CD4-positive, alpha-beta T cell treated with Interferon gamma for 1 hour (primary cell): ENCODE measurements around the gene PIM3.

ENCODE experiments used
- DNase-seq: peaks from one replicate; pipeline ENCODE4 v3.0.0-alpha.2; 2020

Gene PIM3

DNA sequence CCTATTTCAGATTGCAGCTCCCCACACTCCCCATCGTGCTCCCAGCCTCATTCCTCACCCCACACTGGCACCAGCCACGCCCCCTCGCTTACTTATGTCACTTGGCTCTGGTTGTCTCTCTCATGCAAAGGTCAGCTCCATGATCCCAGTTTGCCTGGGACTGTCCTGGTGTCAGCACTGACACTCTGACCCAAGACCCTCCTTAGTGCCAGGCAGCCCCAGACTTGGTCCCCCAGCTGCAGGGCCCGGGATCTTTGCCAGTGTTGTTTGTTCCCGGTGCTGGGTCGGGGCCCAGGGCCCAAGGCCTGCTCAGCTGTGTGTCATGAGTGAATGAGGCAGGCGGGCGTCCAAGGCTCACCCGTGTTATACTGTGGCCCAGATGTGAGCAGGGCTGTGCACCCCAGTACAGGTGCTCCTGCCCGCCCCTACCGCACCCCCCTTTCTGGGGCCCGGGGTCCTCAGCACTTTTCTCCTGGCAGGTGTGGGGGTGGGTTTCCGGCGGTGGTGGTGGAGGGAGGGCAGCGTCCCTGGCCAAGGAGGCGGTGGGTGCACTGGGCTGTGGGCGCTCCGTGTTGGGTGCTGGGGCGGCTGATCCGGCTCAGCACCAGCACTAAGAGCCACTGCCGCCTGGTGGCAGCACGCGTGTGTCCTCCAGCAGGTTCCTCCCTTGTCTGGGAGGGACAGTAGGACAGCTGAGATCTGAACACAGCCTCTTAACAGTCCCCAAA is 32.5 kb downstream of the PIM3 start:
- peak; percentile 73 for DNase-seq

DNA sequence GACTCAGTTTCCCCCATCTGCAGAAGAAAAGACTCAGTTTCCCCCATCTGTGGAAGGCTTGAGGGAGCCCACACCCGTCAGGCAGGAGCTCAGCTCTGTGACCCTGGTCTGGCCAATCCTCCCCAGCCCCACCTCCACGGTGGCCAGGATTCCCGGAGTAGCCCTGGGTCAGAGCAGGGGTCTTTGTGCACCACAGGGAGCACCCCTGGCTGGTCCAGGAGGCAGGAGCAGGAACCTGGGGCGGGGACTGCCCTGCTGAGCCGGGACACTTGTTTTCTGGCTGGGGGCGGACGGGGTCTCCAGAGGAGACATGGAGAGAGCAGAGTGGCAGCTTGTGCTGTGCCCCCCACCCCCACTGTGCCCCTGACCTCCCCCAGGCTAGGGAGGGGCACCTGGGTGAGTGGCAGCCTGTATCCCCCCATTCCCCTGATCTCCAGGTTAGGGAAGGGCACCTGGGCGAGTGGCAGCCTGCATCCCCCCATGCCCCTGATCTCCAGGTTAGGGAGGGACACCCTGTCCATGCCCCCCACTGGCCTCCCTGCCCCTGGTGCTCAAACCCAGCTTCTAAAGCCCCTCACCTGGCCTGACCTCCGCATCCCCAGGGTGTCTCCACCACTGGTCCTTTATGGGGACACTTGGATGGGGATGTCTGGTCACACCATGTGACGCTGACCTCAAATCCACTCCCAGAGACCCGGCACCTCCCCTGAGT is 33.2 kb downstream of the PIM3 start:
- DNase-seq: no peak

DNA sequence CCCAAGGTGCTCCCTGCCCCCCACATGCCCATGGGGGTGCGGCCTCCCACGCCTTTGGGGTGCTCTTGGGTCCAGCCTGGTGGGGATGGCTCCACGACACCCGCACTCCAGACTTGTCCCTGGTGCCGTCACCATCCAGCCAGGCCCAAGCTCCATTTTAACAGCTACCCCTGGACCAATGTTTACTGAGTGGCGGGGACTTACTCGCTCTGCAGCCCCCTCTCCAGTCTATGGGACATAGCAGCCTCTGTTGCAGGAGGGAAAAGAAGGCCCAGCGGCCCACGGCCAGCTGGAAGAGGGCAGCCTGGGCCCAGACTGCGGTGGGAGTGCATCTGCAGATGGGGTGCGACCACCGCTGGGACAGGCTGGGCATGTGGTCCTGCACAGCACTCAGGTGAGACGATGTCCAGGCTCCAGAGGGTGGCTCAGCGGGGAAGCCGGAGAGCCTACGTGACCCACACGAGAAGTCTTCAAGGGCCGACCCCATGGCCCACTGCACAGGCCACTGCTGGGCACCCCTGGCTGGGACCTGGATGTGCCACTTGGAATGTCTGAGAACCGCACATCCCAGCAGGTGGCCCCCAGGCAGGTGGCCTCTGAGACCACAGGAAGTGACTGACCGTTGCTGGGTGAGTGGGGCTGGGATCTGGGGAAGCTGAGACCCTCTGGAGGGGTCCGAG is 33.9 kb downstream of the PIM3 start:
- DNase-seq: no peak

DNA sequence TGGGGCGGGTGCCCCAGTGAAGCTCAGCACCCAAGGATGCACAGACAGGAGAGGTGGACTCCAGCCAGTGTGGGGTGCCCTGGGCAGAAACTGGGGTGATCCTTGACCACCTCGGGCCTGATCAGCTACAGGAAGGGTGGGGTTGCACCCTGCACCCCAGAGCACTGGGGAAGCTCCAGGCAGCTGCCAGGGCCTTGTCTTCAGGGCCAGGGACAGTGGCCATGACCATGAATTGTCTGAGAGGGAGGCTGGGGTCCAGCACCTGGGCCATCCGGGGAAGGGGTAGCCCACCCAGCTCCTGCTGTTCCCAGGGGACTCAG is 34.4 kb downstream of the PIM3 start:
- DNase-seq: no peak

DNA sequence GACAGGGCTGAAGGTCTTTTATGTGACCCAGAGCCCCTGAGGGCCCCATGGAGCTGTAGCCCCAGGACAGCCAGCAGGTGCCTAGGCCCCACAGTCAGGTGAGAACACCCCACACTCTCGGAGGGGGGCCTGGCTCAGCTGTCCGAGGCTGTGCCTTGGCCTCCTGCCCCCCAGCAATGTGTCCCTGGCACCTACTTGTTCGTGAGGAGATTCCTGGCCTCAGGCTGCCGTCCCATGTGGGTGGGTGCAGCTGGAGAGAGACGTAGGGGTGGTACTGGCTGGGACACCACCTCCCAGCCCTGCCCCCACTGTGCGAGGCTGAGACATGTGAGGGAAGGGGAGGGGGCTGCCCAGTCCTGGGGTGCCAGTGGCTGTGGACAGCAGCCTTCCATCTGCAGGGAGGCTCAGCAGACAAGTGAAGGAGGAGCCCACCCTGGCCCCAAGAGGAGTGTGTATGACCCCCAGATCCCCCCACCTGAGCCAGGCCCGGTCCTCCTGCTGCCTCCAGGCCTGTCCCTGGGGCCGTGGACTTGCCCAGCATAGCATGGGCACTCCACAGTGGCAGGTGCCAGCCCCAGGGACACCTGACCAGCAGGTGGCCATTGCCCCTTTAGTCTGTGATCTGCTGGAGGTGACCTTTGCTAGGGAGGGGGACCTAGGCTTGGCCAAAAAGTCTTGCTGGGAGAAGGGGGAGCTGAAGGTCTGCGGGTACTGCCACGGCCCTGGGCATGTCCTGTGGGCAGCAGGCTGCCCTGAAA is 35.0 kb downstream of the PIM3 start:
- DNase-seq: no peak

GRCh38 chr22:49996119-49996517 is 35.5 kb downstream of the PIM3 start:
- no peak for DNase-seq

DNA sequence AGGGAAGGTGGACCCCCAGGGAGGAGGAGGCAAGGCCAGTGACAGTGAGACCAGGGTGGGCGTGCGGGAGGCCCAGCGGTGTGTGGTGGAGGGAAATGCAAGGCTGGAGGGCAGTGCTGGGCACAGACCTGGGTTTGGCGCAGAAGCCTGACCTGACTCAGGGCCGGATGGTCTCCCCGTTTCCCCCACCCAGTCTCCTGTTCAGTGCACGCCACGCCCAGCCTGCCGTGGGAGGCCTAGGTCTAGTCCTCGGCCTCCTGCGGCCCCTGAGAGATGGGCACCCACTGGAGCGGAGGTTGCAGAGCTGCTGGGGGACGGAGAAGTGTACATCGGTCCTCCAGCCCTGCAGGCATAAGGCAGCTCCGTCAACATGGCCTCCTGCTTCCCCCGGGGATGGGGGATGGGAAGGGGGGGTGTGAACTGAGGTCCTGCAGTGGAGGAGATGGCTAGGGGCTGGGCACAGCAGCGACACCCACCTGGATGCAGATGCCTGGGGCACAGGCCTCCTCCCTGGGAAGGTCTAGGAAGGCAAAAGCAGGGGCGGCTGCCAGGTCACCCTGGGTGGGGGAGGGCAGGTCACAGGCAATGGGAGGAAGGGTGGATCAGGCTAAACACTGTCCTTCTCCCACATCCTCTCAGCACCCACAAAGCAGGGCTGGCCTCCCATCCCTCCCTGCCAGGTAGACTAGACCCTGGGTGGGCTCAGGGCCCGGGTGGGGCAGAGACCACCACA is 36.1 kb downstream of the PIM3 start:
- no peak for DNase-seq

GRCh38 chr22:49997251-49997599 is 36.7 kb downstream of the PIM3 start:
- DNase-seq: no peak

DNA sequence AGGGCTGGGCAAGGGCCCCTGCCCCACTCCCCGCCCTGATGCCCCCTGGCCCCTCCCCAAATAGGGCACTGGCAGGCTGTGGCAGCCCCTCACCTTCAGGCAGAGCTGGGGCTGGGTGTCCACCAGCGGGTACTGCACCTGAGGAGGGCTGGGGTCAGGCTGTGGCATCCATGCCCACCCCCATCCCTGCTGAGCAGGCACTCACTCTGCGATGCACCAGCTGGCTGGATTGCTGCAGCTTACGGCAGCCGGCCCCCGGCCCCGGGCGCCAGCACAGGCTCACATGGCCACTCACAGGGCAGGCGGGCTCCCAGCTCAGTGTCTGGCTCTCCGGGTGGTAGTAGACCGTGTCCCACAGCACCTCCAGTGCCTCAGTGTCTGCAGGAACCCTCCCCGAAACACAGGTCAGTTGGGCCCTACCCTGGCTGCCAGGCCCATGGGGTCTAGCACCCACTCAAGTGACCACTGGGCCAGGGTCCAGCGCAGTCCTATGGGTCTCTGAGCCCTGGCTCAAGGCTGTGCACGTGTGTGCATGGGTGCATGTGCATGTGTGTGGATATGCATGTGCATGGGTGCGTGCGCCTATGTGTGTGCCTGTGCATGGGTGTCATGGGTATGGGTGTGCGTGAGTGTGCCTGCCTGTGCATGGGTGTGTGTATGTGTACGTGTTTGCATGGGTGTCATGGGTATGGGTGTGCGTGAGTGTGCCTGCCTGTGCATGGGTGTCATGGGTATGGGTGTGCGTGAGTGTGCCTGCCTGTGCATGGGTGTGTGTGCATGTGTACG is 37.6 kb downstream of the PIM3 start:
- DNase-seq: no peak

DNA sequence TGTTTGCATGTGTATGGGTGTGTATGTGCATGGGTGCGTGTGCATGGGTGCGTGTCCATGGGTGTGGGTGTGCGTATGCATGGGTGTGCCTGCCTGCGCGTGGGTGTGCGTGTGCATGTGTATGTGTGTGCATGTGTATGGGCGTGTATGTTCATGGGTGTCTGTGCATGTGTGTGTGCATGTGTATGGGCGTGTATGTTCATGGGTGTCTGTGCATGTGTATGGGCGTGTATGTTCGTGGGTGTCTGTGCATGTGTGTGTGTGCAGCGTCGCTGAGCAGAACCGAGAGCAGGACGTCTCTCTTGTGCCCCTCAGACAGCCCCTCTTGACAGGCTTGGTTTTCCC is 38.1 kb downstream of the PIM3 start:
- DNase-seq: no peak

DNA sequence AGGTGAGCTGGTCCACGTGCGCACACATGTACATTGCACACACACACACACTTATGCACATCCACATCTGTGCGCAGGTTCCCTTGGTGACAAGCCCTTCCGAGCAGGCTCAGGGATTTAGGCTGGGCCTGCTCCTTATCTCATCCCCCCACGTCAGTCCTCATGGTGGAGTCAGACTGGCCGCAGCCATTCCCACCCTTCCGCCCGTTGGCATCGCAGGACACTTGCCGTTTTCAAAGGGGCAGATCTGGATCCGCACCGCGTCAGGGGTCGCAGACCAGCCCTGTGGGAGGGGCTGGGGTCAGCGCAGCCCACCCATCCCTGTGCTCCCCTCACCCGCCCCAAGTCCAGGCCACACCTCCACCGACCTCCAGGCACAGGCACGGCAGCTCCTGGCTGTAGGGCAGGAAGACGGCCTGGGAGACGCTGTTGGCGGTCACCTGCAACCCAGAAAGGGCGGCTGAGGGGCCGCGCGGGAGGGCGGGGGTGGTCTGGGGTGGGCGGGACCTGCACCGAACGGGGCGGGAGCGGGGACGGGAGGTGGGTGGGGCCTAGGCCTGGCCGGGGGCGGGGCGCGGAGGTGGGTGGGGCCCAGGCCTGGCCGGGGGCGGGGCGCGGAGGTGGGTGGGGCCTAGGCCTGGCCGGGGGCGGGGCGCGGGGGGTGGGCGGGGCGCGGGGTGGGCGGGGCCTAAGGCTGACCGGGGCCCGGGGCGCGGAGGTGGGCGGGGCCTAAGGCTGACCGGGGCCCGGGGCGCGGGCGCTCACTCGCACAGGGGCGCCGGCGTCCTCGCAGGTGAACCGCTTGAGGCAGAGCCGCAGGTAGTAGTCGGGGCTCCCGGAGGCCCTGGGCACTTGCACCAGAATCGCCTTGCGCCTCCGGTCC is 38.7 kb downstream of the PIM3 start:
- no peak for DNase-seq

DNA sequence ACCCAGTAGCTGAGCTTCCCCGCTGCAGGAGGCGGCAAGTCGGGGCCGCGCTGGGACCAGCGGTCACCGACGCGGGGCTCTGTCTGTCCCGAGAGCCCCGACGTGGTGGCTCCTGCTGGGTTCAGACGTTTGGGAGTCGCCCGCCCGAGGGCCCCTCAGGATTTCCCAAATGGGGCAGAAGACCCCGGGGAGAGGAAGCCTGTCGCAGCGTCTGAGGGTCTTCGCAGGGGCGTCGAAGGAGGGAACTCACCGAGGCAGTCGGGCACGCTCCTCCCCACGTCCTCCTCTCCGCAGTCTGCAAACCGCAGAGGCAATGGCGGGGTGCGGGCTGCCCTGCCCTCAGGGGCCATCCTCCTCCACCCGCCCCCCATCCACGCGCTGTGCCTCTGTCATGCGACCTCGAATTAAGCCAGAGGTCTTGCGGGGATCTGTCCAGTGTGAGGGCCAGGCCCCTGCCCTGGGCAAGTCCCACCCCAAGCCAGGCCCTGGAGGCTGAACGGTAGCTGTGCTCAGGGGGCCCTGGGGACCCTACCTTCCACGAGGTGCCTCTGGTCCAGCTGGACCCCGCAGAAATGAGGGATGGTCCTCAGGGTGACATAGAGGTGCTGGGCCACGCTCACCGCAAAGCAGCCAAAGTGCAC is 39.5 kb downstream of the PIM3 start:
- DNase-seq: no peak

DNA sequence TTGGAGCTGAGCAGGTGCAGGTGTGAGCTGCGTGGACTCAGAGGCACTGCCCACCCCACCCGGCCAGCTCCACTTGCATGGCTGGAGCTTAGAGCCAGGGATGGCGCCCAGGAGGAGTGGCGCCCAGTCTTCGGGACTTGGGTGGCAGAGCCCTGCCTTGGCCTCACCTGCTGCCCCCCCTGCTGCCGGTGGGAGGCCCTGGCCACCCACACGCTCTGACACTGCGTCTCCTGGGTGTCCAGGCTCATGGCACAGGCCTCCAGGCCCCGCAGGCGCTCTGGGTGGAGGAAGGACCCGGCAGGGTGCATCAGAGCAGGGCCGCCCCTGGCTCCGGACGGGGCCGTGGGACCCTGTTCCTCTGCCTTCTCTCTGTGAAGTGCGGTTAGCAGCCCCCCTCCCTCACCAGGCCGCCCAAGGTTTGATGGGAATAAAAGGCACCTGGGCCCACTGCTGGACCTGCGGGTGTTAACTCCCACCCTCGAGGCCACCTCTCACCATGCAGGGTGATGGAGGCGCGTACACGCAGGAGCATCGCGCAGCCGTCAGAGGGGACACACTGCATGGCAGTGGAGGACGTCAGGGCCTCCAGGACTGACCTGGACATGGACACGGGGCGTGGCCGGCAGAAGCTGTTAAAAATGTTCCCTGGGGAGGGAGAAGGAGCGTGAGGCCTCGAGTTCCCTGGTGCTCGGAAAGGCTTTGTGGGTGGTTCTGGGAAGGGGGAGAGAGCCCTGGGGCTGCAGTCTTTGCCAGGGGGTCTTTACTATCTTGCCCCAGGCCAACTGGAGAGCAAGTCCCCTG is 40.2 kb downstream of the PIM3 start:
- DNase-seq: no peak

GRCh38 chr22:50001388-50002231 is 41.0 kb downstream of the PIM3 start:
- DNase-seq: no peak

DNA sequence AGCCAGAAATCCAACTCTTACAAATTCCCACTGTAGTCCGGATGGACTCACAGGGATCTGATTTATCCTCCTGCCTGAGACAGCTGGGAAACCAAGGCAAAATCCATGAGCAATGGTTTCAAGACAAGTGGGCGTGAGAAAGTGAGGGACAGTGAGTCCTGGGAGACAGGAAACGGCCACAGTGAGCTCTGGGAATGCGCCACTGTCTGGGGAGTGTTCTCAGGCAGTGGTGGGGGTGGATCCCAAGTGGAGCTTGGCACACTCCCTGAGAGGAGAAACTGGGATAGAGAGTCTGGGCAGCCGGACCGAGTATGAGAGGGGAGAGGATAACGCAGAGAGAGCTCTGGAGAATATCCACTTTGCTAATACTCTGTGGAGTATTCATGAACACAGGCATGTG is 42.2 kb downstream of the PIM3 start:
- DNase-seq: no peak

DNA sequence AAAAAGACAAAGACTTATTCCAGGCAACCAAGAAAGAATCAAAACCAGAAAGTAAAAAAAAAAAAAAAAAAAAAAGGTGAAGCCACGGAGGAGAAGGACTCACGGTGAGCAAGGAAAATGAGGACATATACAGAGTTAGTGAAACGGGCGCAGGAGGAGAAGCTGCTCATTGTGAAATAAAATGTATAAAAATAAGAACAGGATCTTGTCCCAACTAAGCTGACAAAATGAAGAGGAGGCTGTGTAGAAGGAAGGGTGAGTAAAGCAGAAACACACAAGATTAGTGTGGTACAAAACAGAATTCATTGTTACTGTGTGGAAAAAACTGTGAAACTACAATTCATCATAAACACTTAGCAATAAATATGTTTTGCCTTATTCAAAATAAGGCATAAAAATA is 44.3 kb downstream of the PIM3 start:
- DNase-seq: no peak

- DNase-seq: no peak
These were observed 46.5 kb downstream of the PIM3 start for GRCh38 chr22:50007057-50007511.

DNA sequence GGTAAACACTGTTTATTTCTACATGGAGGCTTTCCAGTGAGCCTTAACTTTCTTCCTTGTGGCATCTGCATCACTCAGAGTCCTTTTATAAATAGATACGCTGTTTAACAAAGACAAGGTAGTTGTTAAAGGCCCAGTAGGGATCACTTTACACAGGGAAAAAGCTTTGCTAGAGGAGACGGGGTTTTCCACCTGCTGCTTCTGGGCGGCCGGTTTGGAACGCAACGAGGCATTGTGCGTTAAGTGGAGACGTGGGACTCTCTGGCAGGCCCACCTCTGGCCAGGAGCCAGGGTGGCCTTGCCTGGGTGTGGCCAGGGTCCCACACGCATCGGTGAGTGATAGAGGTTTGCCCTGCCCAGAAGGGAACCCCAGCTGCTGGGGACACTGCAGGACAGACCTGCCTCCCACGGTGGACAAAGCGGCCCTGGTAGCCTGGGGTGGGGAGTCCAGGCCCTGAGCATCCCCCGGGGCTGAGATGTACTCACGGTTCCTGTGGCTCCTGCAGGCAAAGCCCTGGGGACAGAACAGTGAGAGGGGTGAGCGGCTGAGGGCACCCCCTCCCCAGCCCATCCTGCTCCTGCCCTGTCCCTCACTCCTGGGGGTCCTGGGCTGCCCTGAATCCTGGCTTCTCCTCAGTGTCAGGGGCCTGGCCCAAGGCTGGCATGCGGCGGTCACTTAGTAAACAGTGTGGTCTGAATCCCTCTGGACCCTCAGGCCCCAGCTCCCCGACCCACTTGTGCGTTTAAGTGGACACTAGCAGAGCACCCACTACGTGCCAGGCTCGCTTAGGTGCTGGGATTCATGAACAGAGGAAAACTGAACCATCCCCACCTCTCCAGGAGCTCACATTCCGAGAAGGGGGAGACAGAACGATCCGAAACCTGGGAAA is 47.8 kb downstream of the PIM3 start:
- no peak for DNase-seq
